Measurements from ENCODE around the gene HOTAIR.

The HOTAIR gene

GRCh38 chr12:53939141-53940108 lies 35.3 kb downstream of the HOTAIR start:
- no peak for DNase-seq

GRCh38 chr12:53938326-53939140 lies 36.2 kb downstream of the HOTAIR start, which contains the start of gene HOXC13:
Gene HOXC13, plus strand, starts transcription at chr12:53938831. Its CDS starts 76 bp downstream, at chr12:53938907.
- DNase-seq: peak; percentile 42

- no peak for DNase-seq
These were observed 37.0 kb downstream of the HOTAIR start for GRCh38 chr12:53937596-53938325.

GRCh38 chr12:53937099-53937498 lies 37.7 kb downstream of the HOTAIR start:
- no peak for DNase-seq

- no peak for DNase-seq
These were observed 39.1 kb downstream of the HOTAIR start for GRCh38 chr12:53935383-53936341.

GRCh38 chr12:53932915-53933314 lies 41.8 kb downstream of the HOTAIR start:
- no peak for DNase-seq

GRCh38 chr12:53931844-53932581 lies 42.7 kb downstream of the HOTAIR start:
- no peak for DNase-seq

- DNase-seq: no peak
These were observed 44.0 kb downstream of the HOTAIR start for GRCh38 chr12:53930591-53931255.

- DNase-seq: no peak
These were observed 45.2 kb downstream of the HOTAIR start for GRCh38 chr12:53929527-53929926.

GRCh38 chr12:53928054-53928835 lies 46.5 kb downstream of the HOTAIR start:
- DNase-seq: no peak

- no peak for DNase-seq
These were observed 47.3 kb downstream of the HOTAIR start for GRCh38 chr12:53927220-53928029.

- DNase-seq: no peak
These were observed 50.0 kb downstream of the HOTAIR start for GRCh38 chr12:53924521-53925405.

GRCh38 chr12:53916788-53917655 lies 57.7 kb downstream of the HOTAIR start:
- no peak for DNase-seq
